DOHH2 (cell line): ENCODE measurements around the gene THRAP3.

ENCODE experiments used
- EZH2phosphoT487 ChIP-seq: fragments of 200-600 bp; sonication (generic); IDR thresholded peaks from 2 replicates; pipeline ENCODE4 v1.6.1; 2017; ENCODE audit warnings: borderline replicate concordance, mild to moderate bottlenecking, antibody characterized with exemption, low read length, moderate library complexity, mixed read lengths
- TF ChIP-seq, protein P1 (sequence below): fragments of 200-600 bp; sonication (generic); IDR thresholded peaks from one replicate; pipeline ENCODE4 v1.5.1; 2014; ENCODE audit warnings: antibody characterized with exemption, mild to moderate bottlenecking, low read depth, low read length; ENCODE audit not compliant: poor library complexity, severe bottlenecking

DNA sequence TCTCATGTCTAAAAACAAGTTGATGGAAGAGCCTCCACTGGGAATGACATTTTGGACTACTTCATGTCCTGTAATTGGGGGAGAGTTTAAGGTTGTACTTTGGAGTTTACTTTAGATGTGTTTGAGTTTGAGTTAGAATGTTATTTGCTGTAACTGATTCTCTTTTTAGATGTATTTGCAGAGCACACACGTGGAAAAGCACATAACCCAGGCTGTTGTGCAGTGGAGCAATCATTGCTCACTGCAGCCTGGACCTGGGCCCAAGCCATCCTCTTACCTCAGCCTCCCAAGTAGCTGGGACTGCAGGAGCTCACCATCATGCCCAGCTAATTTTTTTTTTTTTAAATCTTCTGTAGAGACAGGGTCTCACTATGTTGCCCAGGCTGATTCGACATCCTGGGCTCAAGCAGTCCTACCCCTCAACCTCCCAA lies 45.2 kb downstream of the THRAP3 start:
- TF ChIP-seq, protein P1, sequence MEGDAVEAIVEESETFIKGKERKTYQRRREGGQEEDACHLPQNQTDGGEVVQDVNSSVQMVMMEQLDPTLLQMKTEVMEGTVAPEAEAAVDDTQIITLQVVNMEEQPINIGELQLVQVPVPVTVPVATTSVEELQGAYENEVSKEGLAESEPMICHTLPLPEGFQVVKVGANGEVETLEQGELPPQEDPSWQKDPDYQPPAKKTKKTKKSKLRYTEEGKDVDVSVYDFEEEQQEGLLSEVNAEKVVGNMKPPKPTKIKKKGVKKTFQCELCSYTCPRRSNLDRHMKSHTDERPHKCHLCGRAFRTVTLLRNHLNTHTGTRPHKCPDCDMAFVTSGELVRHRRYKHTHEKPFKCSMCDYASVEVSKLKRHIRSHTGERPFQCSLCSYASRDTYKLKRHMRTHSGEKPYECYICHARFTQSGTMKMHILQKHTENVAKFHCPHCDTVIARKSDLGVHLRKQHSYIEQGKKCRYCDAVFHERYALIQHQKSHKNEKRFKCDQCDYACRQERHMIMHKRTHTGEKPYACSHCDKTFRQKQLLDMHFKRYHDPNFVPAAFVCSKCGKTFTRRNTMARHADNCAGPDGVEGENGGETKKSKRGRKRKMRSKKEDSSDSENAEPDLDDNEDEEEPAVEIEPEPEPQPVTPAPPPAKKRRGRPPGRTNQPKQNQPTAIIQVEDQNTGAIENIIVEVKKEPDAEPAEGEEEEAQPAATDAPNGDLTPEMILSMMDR: no peak
- TF ChIP-seq EZH2phosphoT487: no peak
